ENCODE measurements around the gene ANKRD13A. TPM values are rescaled to one million over a fixed set of nuclear protein-coding genes. Genes with fewer than 3 reads are reported as not detected.

Gene ANKRD13A
- total RNA-seq, 1 donor from 2014 or later: 22.5 TPM

- Histone ChIP-seq H2AFZ (ENCODE audit: low read depth, low read length) (no peak overlapping the region), H3K9ac (ENCODE audit: low read length) (no peak overlapping the region), H3K4me3 (ENCODE audit: insufficient read depth, low read depth, low read length) (no peak overlapping the region), H3K4me2 (ENCODE audit: low read length) (no peak overlapping the region), H3K36me3 (ENCODE audit: insufficient read depth, low read length) (peaks cover 32% of the 10 kb centered on the region), H3K4me1 (ENCODE audit: insufficient read depth, low read length) (peaks cover 2% of the 10 kb centered on the region), H3K27me3 (ENCODE audit: insufficient read depth, low read length) (no peaks in the 10 kb centered on the region), H3K79me2 (ENCODE audit: insufficient read depth, low read length) (no peaks in the 10 kb centered on the region), H4K20me1 (ENCODE audit: insufficient read depth, low read length) (no peaks in the 10 kb centered on the region), H3K9me3 (ENCODE audit: insufficient read depth, low read depth, low read length) (no peaks in the 10 kb centered on the region), H3K27ac (ENCODE audit: low read depth, low read length) (no peak overlapping the region)
- Mint-ChIP-seq H3K27ac (ENCODE audit: unreplicated experiment) (no peak overlapping the region), H3K36me3 (ENCODE audit: low read depth, unreplicated experiment) (peaks cover 11% of the 10 kb centered on the region), H3K27me3 (ENCODE audit: low read depth, unreplicated experiment) (no peaks in the 10 kb centered on the region), H3K9me3 (ENCODE audit: unreplicated experiment) (no peaks in the 10 kb centered on the region), H3K4me1 (ENCODE audit: low read depth, unreplicated experiment) (no peaks in the 10 kb centered on the region), H3K4me3 (ENCODE audit: unreplicated experiment) (no peak overlapping the region)
- DNase-seq (ENCODE audit: low read depth): no peak
- no peak for TF ChIP-seq CTCF (IDR thresholded peaks at IDR 0.05; ENCODE audit: insufficient read depth, low read depth, low read length)
- TF ChIP-seq EZH2 (IDR thresholded peaks at IDR 0.05; ENCODE audit: insufficient read depth, low read length): no peak
- FAIRE-seq: no peak
Observed at GRCh38 chr12:109966546-109966945, 32.7 kb upstream of the ANKRD13A start.

GRCh38 chr12:109967383-109968031 is 31.7 kb upstream of the ANKRD13A start:
- no peak for TF ChIP-seq CTCF (IDR thresholded peaks at IDR 0.05; ENCODE audit: insufficient read depth, low read depth, low read length)
- TF ChIP-seq EZH2 (IDR thresholded peaks at IDR 0.05; ENCODE audit: insufficient read depth, low read length): no peak
- Histone ChIP-seq H3K36me3 (ENCODE audit: insufficient read depth, low read length) (peaks cover 32% of the 10 kb centered on the region), H3K27ac (ENCODE audit: low read depth, low read length) (no peak overlapping the region), H3K9ac (ENCODE audit: low read length) (no peak overlapping the region), H3K4me3 (ENCODE audit: insufficient read depth, low read depth, low read length) (no peak overlapping the region), H3K4me2 (ENCODE audit: low read length) (no peak overlapping the region), H3K27me3 (ENCODE audit: insufficient read depth, low read length) (no peaks in the 10 kb centered on the region), H4K20me1 (ENCODE audit: insufficient read depth, low read length) (no peaks in the 10 kb centered on the region), H3K9me3 (ENCODE audit: insufficient read depth, low read depth, low read length) (no peaks in the 10 kb centered on the region), H3K4me1 (ENCODE audit: insufficient read depth, low read length) (no peaks in the 10 kb centered on the region), H2AFZ (ENCODE audit: low read depth, low read length) (no peak overlapping the region), H3K79me2 (ENCODE audit: insufficient read depth, low read length) (no peaks in the 10 kb centered on the region)
- H3K27ac Mint-ChIP-seq (ENCODE audit: unreplicated experiment): no peak overlapping the region
- no peaks in the 10 kb centered on the region for H3K9me3 Mint-ChIP-seq (ENCODE audit: unreplicated experiment)
- no peaks in the 10 kb centered on the region for H3K4me1 Mint-ChIP-seq (ENCODE audit: low read depth, unreplicated experiment)
- no peak overlapping the region for H3K4me3 Mint-ChIP-seq (ENCODE audit: unreplicated experiment)
- H3K36me3 Mint-ChIP-seq (ENCODE audit: low read depth, unreplicated experiment): peaks cover 13% of the 10 kb centered on the region
- DNase-seq (ENCODE audit: low read depth) (no peak), FAIRE-seq (no peak)
- H3K27me3 Mint-ChIP-seq (ENCODE audit: low read depth, unreplicated experiment): no peaks in the 10 kb centered on the region

- Histone ChIP-seq H3K9ac (ENCODE audit: low read length) (no peak overlapping the region), H3K4me2 (ENCODE audit: low read length) (no peak overlapping the region), H3K27ac (ENCODE audit: low read depth, low read length) (no peak overlapping the region), H3K79me2 (ENCODE audit: insufficient read depth, low read length) (no peaks in the 10 kb centered on the region), H4K20me1 (ENCODE audit: insufficient read depth, low read length) (no peaks in the 10 kb centered on the region), H2AFZ (ENCODE audit: low read depth, low read length) (no peak overlapping the region), H3K4me1 (ENCODE audit: insufficient read depth, low read length) (no peaks in the 10 kb centered on the region), H3K27me3 (ENCODE audit: insufficient read depth, low read length) (no peaks in the 10 kb centered on the region), H3K4me3 (ENCODE audit: insufficient read depth, low read depth, low read length) (no peak overlapping the region), H3K36me3 (ENCODE audit: insufficient read depth, low read length) (peaks cover 32% of the 10 kb centered on the region), H3K9me3 (ENCODE audit: insufficient read depth, low read depth, low read length) (no peaks in the 10 kb centered on the region)
- Mint-ChIP-seq H3K4me1 (ENCODE audit: low read depth, unreplicated experiment) (no peaks in the 10 kb centered on the region), H3K27ac (ENCODE audit: unreplicated experiment) (no peak overlapping the region), H3K4me3 (ENCODE audit: unreplicated experiment) (no peak overlapping the region), H3K36me3 (ENCODE audit: low read depth, unreplicated experiment) (peaks cover 13% of the 10 kb centered on the region), H3K9me3 (ENCODE audit: unreplicated experiment) (no peaks in the 10 kb centered on the region), H3K27me3 (ENCODE audit: low read depth, unreplicated experiment) (no peaks in the 10 kb centered on the region)
- TF ChIP-seq CTCF (IDR thresholded peaks at IDR 0.05; ENCODE audit: insufficient read depth, low read depth, low read length) (no peak), EZH2 (IDR thresholded peaks at IDR 0.05; ENCODE audit: insufficient read depth, low read length) (no peak)
- no peak for FAIRE-seq
- no peak for DNase-seq (ENCODE audit: low read depth)
Observed at GRCh38 chr12:109968032-109968420, 31.2 kb upstream of the ANKRD13A start.

Measured in astrocyte (in vitro differentiated cells and primary cell).